Gastroesophageal sphincter (tissue), 3 donors: ENCODE measurements around the gene HS6ST2.

Experiments used
- EP300 ChIP-seq: sonication (generic); formaldehyde crosslinking; IDR thresholded peaks from one replicate; pipeline ENCODE4 v1.6.1; 2017; ENCODE audit warnings: antibody characterized with exemption, mild to moderate bottlenecking
- POLR2A ChIP-seq, 2 donors: fragments of 450-650 bp; IDR thresholded peaks; one replicate each; pipeline ENCODE4 v1.6.1; 2017; ENCODE audit warnings: antibody characterized with exemption in 2 of 2, mild to moderate bottlenecking in 2 of 2, moderate library complexity in 1 of 2
- TF ChIP-seq, protein P1 (sequence below), 4 experiments: fragments of 200-600 bp in 2 of 4; fragments of 450-650 bp in 2 of 4; sonication (generic) in 1 of 4; IDR thresholded peaks; one replicate each; pipeline ENCODE4 v1.5.1; 2017 to 2019; ENCODE audit warnings: antibody characterized with exemption in 4 of 4, mild to moderate bottlenecking in 2 of 4, moderate library complexity in 2 of 4

DNA sequence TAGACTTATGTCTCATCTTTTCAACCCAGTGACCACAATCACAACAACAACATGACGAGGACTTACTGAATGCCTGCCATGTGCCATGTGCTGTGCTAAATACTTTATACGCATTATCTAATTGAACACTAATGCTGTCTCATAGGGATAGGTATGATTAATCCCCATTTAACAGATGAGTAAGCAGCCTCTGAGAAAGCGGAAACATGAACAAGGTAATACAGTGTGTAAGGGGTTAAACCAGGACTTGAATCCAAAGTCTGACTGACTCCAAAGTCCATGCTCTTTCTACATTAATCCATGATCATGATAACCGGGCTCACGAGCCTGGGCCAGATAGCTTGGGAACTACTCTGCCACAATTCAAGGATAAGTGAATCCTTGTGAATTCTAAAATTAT, 364.3 kb downstream of the HS6ST2 start:
- TF ChIP-seq POLR2A (IDR thresholded peaks at IDR 0.05) (no peak), EP300 (no peak)
- TF ChIP-seq, protein P1, sequence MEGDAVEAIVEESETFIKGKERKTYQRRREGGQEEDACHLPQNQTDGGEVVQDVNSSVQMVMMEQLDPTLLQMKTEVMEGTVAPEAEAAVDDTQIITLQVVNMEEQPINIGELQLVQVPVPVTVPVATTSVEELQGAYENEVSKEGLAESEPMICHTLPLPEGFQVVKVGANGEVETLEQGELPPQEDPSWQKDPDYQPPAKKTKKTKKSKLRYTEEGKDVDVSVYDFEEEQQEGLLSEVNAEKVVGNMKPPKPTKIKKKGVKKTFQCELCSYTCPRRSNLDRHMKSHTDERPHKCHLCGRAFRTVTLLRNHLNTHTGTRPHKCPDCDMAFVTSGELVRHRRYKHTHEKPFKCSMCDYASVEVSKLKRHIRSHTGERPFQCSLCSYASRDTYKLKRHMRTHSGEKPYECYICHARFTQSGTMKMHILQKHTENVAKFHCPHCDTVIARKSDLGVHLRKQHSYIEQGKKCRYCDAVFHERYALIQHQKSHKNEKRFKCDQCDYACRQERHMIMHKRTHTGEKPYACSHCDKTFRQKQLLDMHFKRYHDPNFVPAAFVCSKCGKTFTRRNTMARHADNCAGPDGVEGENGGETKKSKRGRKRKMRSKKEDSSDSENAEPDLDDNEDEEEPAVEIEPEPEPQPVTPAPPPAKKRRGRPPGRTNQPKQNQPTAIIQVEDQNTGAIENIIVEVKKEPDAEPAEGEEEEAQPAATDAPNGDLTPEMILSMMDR (IDR thresholded peaks at IDR 0.05): no peak
